Measurements from ENCODE around the gene WARS2. TPM values are rescaled to one million over a fixed set of nuclear protein-coding genes. Genes with fewer than 3 reads are reported as not detected.
"Not testable (repeated sequence)": the region's sequence is repeated elsewhere in the genome, so short reads cannot be mapped to it uniquely, and the experiment has no call there.

Gene WARS2
- total and polyA plus RNA-seq, 3 donors from 2014 or later, result 16.8 to 28.2 (median 20.2) TPM

DNA sequence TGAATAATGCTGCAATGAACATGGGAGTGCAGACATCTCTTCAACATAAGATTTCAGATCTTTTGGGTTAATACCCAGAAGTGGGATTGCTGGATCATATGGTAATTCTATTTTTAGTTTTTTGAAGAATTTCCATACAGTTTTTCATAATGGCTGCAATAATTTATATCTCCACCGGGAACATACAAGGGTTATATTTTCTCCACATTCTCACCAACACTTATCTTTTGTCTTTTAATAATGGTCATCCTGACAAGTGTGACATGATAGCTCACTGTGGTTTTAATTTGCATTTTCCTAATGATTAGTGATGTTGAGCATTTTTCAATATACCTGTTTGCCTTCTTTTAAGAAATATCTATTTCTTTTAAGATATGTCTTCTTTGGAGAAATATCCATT is 44.5 kb upstream of the WARS2 start:
- WGBS, 2 donors, result 75 to 77% methylated on average over 1 of the region's 1 CpG
- no peak for TF ChIP-seq POLR2A (IDR thresholded peaks at IDR 0.05)
- TF ChIP-seq, protein P1, sequence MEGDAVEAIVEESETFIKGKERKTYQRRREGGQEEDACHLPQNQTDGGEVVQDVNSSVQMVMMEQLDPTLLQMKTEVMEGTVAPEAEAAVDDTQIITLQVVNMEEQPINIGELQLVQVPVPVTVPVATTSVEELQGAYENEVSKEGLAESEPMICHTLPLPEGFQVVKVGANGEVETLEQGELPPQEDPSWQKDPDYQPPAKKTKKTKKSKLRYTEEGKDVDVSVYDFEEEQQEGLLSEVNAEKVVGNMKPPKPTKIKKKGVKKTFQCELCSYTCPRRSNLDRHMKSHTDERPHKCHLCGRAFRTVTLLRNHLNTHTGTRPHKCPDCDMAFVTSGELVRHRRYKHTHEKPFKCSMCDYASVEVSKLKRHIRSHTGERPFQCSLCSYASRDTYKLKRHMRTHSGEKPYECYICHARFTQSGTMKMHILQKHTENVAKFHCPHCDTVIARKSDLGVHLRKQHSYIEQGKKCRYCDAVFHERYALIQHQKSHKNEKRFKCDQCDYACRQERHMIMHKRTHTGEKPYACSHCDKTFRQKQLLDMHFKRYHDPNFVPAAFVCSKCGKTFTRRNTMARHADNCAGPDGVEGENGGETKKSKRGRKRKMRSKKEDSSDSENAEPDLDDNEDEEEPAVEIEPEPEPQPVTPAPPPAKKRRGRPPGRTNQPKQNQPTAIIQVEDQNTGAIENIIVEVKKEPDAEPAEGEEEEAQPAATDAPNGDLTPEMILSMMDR (IDR thresholded peaks at IDR 0.05), result peak in 1 of 3 experiments; percentile 15
- DNase-seq, result no peak
- H3K4me3 ChIP-seq, result no peak overlapping the region
- H3K27me3 ChIP-seq, result no peaks in the 10 kb centered on the region
- intact Hi-C loops (cut with DNase I; ENCODE audit: low total_unique reads), result no loop called here
- H3K27ac ChIP-seq, result no peak overlapping the region
- H3K36me3 ChIP-seq (ENCODE audit: low read depth, missing control alignments), result no peaks in the 10 kb centered on the region
- no peaks in the 10 kb centered on the region for H3K9me3 ChIP-seq
- no peaks in the 10 kb centered on the region for H3K4me1 ChIP-seq

DNA sequence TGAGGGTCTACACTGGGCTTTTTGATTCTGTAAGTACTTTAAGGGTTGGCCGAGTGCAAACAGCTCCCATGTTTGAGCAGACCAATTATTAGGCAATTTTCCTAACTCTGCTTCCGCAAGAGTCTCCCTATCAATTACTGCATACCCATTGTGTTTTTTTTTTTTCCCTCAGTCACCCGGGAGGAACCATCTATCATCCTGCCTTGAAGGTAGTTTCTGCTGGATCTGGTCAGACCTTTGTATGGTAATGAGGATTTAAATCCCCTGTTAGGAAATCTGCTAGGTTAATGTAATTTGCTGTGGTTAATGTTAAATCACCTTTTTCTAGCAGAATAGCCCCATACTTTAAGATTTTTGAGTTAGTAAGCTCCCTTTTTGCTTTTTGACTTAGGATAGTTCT is 40.8 kb upstream of the WARS2 start:
- Histone ChIP-seq H3K4me3 (no peak overlapping the region), H3K27ac (no peak overlapping the region), H3K36me3 (ENCODE audit: low read depth, missing control alignments) (no peaks in the 10 kb centered on the region), H3K27me3 (no peaks in the 10 kb centered on the region), H3K9me3 (no peaks in the 10 kb centered on the region), H3K4me1 (no peaks in the 10 kb centered on the region)
- intact Hi-C loops (cut with DNase I; ENCODE audit: low total_unique reads), result no loop called here
- no peak for TF ChIP-seq POLR2A (IDR thresholded peaks at IDR 0.05)
- TF ChIP-seq, protein P1 (IDR thresholded peaks at IDR 0.05), result no peak
- no peak for DNase-seq
- 83 to 93% methylated on average over 3 of the region's 3 CpGs for WGBS, 2 donors

DNA sequence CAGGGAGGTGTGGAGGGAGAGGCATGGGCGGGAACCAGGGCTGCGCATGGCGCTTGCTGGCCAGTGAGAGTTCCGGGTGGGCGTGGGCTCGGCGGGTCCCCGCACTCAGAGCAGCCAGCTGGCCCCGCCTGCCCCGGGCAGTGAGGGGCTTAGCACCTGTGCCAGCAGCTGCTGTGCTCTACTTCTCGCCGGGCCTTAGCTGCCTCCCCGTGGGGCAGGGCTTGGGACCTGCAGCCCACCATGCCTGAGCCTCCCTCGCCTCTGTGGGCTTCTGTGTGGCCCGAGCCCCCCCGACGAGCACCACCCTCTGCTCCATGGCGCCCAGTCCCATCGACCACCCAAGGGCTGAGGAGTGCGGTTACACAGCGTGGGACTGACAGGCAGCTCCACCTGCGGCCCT is 38.6 kb upstream of the WARS2 start:
- no peaks in the 10 kb centered on the region for H3K9me3 ChIP-seq
- H3K4me1 ChIP-seq, result no peaks in the 10 kb centered on the region
- H3K4me3 ChIP-seq, result no peak overlapping the region
- H3K27ac ChIP-seq, result no peak overlapping the region
- intact Hi-C loops (cut with DNase I; ENCODE audit: low total_unique reads), result no loop called here
- no peak for TF ChIP-seq POLR2A (IDR thresholded peaks at IDR 0.05)
- TF ChIP-seq, protein P1 (IDR thresholded peaks at IDR 0.05), result no peak
- 88 to 98% methylated on average over 10 to 21 of the region's 22 CpGs for WGBS, 2 donors
- no peak for DNase-seq
- no peaks in the 10 kb centered on the region for H3K27me3 ChIP-seq
- no peaks in the 10 kb centered on the region for H3K36me3 ChIP-seq (ENCODE audit: low read depth, missing control alignments)

DNA sequence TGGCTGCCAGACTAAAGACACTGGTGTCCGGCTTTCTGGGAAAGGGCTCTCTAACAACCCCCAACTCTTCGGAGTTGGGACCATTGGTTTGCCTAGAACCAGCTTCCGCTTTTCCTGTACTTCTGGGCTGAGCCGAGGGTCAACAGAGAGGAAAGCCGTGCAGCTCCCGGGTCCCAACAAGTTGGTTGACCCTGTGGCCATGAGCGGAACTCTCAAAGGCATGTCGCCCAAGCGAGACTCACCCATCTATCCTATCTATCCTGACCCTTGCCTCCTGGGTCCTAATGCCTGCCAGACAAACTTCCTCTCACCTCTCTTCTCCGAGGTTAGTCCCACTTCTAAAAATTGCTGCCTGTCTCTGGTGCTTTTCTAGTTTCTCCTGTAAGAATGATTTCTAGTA is 32.5 kb upstream of the WARS2 start:
- intact Hi-C loops (cut with DNase I; ENCODE audit: low total_unique reads); H3K9me3 ChIP-seq; H3K27ac ChIP-seq; DNase-seq; H3K27me3 ChIP-seq; H3K36me3 ChIP-seq (ENCODE audit: low read depth, missing control alignments); H3K4me3 ChIP-seq; H3K4me1 ChIP-seq: not testable (repeated sequence)
- WGBS, 2 donors, result 95 to 98% methylated on average over 10 of the region's 10 CpGs

DNA sequence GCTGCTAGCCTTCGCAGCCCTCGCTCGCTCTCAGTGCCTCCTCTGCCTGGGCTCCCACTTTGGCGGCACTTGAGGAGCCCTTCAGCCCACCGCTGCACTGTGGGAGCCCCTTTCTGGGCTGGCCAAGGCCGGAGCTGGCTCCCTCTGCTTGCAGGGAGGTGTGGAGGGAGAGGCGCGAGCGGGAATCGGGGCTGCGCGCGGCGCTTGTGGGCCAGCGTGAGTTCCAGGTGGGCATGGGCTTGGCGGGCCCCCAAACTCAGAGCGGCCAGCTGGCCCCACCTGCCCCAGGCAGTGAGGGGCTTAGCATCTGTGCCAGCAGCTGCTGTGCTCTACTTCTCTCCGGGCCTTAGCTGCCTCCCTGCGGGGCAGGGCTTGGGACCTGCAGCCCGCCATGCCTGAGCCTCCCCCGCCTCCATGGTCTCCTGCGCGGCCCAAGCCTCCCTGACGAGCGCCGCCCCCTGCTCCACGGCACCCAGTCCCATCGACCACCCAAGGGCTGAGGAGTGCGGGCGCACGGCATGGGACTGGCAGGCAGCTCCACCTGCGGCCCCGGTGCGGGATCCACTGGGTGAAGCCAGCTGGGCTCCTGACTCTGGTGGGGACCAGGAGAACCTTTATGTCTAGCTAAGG is 31.0 kb upstream of the WARS2 start:
- DNase-seq; H3K4me3 ChIP-seq; H3K27ac ChIP-seq; H3K36me3 ChIP-seq (ENCODE audit: low read depth, missing control alignments); H3K27me3 ChIP-seq; H3K9me3 ChIP-seq; H3K4me1 ChIP-seq; intact Hi-C loops (cut with DNase I; ENCODE audit: low total_unique reads): not testable (repeated sequence)
- 94 to 100% methylated on average over 17 to 27 of the region's 34 CpGs for WGBS, 2 donors

GRCh38 chr1:119163396-119163795 is 22.9 kb upstream of the WARS2 start:
- 86 to 94% methylated on average over 2 of the region's 2 CpGs for WGBS, 2 donors
- H3K36me3 ChIP-seq (ENCODE audit: low read depth, missing control alignments), result no peaks in the 10 kb centered on the region

More at GRCh38 chr1:119163396-119163795, 22.9 kb upstream of the WARS2 start:
- H3K4me3 ChIP-seq, result no peak overlapping the region
- intact Hi-C loops (cut with DNase I; ENCODE audit: low total_unique reads), result no loop called here
- H3K27me3 ChIP-seq, result no peaks in the 10 kb centered on the region
- no peak for TF ChIP-seq POLR2A (IDR thresholded peaks at IDR 0.05)
- TF ChIP-seq, protein P1 (IDR thresholded peaks at IDR 0.05), result no peak
- no peak for DNase-seq
- no peak overlapping the region for H3K27ac ChIP-seq
- no peaks in the 10 kb centered on the region for H3K4me1 ChIP-seq
- no peaks in the 10 kb centered on the region for H3K9me3 ChIP-seq

Measured in testis (tissue), 3 donors.